Measurements from ENCODE around the gene ACOX3.
"Not testable (repeated sequence)": the region's sequence is repeated elsewhere in the genome, so short reads cannot be mapped to it uniquely, and the experiment has no call there.

GRCh38 chr4:8486643-8487042 lies 46.1 kb upstream of the ACOX3 start:
- not testable (repeated sequence) for TF ChIP-seq ZNF324 (tag by site-specific recombination; IDR thresholded peaks at IDR 0.05); ZNF214 (tag by site-specific recombination; IDR thresholded peaks at IDR 0.05; ENCODE audit: borderline replicate concordance); ZNF473 (tag by site-specific recombination; IDR thresholded peaks at IDR 0.05); ZNF792 (tag by site-specific recombination; IDR thresholded peaks at IDR 0.05); FEZF1 (tag by site-specific recombination; IDR thresholded peaks at IDR 0.05); GLI4 (tag by site-specific recombination; IDR thresholded peaks at IDR 0.05); ZNF433 (tag by site-specific recombination; IDR thresholded peaks at IDR 0.05; ENCODE audit: low read depth); SETDB1 (IDR thresholded peaks at IDR 0.05; ENCODE audit: insufficient read length, low read length)
- TF ChIP-seq, protein P1, sequence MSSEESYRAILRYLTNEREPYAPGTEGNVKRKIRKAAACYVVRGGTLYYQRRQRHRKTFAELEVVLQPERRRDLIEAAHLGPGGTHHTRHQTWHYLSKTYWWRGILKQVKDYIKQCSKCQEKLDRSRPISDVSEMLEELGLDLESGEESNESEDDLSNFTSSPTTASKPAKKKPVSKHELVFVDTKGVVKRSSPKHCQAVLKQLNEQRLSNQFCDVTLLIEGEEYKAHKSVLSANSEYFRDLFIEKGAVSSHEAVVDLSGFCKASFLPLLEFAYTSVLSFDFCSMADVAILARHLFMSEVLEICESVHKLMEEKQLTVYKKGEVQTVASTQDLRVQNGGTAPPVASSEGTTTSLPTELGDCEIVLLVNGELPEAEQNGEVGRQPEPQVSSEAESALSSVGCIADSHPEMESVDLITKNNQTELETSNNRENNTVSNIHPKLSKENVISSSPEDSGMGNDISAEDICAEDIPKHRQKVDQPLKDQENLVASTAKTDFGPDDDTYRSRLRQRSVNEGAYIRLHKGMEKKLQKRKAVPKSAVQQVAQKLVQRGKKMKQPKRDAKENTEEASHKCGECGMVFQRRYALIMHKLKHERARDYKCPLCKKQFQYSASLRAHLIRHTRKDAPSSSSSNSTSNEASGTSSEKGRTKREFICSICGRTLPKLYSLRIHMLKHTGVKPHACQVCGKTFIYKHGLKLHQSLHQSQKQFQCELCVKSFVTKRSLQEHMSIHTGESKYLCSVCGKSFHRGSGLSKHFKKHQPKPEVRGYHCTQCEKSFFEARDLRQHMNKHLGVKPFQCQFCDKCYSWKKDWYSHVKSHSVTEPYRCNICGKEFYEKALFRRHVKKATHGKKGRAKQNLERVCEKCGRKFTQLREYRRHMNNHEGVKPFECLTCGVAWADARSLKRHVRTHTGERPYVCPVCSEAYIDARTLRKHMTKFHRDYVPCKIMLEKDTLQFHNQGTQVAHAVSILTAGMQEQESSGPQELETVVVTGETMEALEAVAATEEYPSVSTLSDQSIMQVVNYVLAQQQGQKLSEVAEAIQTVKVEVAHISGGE (tag by site-specific recombination; conservative IDR thresholded peaks at IDR 0.05; ENCODE audit: low read depth) = not testable (repeated sequence)
- TF ChIP-seq, protein P2, sequence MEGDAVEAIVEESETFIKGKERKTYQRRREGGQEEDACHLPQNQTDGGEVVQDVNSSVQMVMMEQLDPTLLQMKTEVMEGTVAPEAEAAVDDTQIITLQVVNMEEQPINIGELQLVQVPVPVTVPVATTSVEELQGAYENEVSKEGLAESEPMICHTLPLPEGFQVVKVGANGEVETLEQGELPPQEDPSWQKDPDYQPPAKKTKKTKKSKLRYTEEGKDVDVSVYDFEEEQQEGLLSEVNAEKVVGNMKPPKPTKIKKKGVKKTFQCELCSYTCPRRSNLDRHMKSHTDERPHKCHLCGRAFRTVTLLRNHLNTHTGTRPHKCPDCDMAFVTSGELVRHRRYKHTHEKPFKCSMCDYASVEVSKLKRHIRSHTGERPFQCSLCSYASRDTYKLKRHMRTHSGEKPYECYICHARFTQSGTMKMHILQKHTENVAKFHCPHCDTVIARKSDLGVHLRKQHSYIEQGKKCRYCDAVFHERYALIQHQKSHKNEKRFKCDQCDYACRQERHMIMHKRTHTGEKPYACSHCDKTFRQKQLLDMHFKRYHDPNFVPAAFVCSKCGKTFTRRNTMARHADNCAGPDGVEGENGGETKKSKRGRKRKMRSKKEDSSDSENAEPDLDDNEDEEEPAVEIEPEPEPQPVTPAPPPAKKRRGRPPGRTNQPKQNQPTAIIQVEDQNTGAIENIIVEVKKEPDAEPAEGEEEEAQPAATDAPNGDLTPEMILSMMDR (tag by site-specific recombination; IDR thresholded peaks at IDR 0.05) = not testable (repeated sequence)
- TF ChIP-seq, protein P3, sequence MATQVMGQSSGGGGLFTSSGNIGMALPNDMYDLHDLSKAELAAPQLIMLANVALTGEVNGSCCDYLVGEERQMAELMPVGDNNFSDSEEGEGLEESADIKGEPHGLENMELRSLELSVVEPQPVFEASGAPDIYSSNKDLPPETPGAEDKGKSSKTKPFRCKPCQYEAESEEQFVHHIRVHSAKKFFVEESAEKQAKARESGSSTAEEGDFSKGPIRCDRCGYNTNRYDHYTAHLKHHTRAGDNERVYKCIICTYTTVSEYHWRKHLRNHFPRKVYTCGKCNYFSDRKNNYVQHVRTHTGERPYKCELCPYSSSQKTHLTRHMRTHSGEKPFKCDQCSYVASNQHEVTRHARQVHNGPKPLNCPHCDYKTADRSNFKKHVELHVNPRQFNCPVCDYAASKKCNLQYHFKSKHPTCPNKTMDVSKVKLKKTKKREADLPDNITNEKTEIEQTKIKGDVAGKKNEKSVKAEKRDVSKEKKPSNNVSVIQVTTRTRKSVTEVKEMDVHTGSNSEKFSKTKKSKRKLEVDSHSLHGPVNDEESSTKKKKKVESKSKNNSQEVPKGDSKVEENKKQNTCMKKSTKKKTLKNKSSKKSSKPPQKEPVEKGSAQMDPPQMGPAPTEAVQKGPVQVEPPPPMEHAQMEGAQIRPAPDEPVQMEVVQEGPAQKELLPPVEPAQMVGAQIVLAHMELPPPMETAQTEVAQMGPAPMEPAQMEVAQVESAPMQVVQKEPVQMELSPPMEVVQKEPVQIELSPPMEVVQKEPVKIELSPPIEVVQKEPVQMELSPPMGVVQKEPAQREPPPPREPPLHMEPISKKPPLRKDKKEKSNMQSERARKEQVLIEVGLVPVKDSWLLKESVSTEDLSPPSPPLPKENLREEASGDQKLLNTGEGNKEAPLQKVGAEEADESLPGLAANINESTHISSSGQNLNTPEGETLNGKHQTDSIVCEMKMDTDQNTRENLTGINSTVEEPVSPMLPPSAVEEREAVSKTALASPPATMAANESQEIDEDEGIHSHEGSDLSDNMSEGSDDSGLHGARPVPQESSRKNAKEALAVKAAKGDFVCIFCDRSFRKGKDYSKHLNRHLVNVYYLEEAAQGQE (tag by site-specific recombination; IDR thresholded peaks at IDR 0.05) = not testable (repeated sequence)
- TF ChIP-seq, protein P4, sequence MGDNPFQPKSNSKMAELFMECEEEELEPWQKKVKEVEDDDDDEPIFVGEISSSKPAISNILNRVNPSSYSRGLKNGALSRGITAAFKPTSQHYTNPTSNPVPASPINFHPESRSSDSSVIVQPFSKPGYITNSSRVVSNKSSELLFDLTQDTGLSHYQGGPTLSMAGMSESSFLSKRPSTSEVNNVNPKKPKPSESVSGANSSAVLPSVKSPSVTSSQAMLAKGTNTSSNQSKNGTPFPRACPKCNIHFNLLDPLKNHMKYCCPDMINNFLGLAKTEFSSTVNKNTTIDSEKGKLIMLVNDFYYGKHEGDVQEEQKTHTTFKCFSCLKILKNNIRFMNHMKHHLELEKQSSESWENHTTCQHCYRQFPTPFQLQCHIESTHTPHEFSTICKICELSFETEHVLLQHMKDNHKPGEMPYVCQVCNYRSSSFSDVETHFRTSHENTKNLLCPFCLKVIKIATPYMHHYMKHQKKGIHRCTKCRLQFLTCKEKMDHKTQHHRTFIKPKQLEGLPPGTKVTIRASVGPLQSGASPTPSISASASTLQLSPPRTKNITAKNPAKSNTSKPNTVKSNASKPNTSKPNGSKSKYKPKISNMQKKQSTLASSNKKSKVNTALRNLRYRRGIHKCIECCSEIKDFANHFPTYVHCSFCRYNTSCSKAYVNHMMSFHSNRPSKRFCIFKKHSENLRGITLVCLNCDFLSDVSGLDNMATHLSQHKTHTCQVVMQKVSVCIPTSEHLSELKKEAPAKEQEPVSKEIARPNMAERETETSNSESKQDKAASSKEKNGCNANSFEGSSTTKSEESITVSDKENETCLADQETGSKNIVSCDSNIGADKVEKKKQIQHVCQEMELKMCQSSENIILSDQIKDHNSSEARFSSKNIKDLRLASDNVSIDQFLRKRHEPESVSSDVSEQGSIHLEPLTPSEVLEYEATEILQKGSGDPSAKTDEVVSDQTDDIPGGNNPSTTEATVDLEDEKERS (tag by site-specific recombination; IDR thresholded peaks at IDR 0.05) = not testable (repeated sequence)
